ENCODE results near the gene ZNF786.

- no peak for TF ChIP-seq POLR2A (IDR thresholded peaks at IDR 0.05)
- TF ChIP-seq, protein P1, sequence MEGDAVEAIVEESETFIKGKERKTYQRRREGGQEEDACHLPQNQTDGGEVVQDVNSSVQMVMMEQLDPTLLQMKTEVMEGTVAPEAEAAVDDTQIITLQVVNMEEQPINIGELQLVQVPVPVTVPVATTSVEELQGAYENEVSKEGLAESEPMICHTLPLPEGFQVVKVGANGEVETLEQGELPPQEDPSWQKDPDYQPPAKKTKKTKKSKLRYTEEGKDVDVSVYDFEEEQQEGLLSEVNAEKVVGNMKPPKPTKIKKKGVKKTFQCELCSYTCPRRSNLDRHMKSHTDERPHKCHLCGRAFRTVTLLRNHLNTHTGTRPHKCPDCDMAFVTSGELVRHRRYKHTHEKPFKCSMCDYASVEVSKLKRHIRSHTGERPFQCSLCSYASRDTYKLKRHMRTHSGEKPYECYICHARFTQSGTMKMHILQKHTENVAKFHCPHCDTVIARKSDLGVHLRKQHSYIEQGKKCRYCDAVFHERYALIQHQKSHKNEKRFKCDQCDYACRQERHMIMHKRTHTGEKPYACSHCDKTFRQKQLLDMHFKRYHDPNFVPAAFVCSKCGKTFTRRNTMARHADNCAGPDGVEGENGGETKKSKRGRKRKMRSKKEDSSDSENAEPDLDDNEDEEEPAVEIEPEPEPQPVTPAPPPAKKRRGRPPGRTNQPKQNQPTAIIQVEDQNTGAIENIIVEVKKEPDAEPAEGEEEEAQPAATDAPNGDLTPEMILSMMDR (IDR thresholded peaks at IDR 0.05 in 8 of 11, conservative IDR thresholded peaks at IDR 0.05 in 3 of 11): no peak
- TF ChIP-seq POLR2AphosphoS5 (IDR thresholded peaks at IDR 0.05): no peak
Measured at GRCh38 chr7:149072438-149072775, 18.1 kb downstream of the ZNF786 start.

Data from spleen (tissue), 7 donors.